GM18858 (cell line): ENCODE results near the gene TNS2.

ENCODE experiments used
- ATAC-seq: cut with Tn5 transposase; IDR thresholded peaks from one replicate; pipeline ENCODE4 v1.9.1; 2021; ENCODE audit not compliant: unreplicated experiment

TNS2 gene

GRCh38 chr12:53056296-53056695 is 6.4 kb downstream of the TNS2 start:
- no peak for ATAC-seq

GRCh38 chr12:53056901-53057300 is 7.0 kb downstream of the TNS2 start:
- no peak for ATAC-seq

DNA sequence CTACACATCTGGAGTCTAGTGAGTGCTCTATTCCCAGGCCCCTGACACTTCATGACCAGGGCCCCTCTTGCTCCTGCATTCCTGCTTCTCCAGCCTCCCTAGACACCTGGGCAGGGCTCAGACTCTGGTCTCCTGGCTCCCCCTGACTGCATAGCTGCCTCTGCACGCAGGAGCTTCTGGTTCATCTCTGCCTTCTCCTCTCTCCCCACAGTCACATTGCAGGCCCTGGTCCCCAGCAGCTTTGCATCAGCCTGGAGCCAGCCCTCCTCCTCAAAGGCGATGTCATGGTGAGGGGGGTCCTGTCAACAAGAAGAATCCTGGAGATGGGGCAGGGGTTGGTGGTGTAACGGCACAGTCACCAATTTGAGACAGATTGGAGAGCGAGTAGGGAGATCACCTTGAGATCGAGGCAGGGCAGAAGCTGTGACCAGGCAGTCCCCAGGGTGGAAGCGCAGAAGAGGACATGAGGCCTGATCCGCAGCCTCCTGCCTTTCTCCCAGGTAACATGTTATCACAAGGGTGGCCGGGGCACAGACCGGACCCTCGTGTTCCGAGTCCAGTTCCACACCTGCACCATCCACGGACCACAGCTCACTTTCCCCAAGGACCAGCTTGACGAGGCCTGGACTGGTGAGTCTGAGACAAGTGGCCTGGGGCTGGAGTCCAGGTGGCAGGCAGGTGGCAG is 8.1 kb downstream of the TNS2 start:
- no peak for ATAC-seq

- ATAC-seq, result no peak
Observed at GRCh38 chr12:53058674-53059433, 9.0 kb downstream of the TNS2 start.

- ATAC-seq, result no peak
Observed at GRCh38 chr12:53059434-53060063, 9.7 kb downstream of the TNS2 start.

DNA sequence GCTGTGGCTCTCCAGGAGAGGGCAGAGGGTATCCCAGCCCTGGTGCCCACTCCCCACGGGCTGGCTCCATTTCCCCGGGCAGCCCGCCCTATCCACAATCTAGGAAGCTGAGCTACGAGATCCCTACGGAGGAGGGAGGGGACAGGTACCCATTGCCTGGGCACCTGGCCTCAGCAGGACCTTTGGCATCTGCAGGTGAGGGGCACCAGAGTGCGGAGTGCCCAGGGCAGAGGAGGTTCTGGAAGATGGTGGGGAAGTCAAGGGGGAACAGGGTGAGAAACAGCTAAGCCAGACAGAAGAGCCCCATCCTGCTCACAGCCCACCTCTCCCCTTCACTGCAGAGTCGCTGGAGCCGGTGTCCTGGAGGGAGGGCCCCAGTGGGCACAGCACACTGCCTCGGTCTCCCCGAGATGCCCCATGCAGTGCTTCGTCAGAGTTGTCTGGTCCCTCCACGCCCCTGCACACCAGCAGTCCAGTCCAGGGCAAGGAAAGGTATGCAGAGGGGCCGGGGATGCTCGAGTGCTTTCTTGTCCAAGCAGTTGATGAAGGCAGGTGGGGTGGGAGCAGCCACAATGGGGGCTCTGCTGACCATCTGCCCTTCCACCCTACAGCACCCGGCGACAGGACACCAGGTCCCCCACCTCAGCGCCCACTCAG is 10.3 kb downstream of the TNS2 start:
- no peak for ATAC-seq

- no peak for ATAC-seq
Observed at GRCh38 chr12:53060721-53061276, 10.9 kb downstream of the TNS2 start.

DNA sequence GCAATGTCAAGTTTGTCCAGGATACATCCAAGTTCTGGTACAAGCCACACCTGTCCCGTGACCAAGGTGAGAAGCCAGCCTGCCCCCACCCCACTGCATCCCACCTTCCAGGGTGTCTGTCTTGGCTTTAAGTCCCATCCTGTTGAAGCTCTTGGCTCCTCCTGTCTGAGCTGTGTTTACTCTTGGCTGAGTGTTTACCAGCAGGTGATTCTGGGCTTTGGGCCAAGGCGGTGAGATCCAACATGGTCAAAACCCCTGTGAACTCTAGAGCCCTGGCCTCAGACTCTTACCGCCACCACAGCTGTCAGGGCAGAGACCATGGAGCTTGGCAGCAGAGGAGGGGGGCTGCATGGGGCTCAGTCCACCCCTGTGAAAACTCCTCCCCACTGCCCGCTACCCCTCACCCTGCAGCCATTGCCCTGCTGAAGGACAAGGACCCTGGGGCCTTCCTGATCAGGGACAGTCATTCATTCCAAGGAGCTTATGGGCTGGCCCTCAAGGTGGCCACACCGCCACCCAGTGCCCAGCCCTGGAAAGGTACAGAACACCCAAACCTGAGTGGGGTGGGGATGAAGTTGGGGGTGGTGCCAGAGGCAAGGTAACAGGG is 11.6 kb downstream of the TNS2 start:
- ATAC-seq, result no peak

DNA sequence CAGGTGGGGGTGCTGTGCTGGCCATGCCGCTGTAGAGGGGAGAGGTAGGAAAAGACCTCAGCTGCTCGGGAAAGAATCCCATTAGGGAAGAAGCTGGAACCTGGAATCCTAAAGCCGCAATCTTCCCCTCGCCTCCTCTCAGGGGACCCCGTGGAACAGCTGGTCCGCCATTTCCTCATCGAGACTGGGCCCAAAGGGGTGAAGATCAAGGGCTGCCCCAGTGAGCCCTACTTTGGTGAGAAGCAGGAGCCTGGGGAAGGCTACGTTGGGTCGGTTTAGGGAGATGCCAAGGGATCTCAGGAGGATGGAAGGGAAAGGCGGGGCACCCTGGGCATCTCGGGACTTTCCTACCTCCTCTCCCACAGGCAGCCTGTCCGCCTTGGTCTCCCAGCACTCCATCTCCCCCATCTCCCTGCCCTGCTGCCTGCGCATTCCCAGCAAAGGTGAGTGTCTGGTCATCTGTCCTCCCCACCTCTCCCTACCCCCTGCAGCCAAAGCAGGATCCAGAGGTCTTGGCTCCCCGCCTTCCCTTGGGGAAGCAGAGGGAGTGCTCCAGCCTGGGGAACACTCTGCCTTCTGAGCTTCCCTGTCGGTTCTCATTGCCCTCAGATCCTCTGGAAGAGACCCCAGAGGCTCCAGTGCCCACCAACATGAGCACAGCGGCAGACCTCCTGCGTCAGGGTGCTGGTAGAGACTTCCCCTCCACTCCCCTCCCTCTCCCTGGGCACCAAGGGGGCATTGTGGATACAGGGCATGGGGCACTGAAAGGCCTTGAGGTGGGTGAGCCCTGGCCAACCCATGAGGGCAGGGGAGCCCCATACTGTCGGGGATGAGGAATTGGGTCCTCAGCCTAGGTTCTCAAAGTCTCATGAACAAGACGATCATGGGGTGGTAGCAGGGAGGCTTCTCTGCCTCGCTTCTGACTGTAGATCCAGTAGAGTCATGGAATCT is 12.4 kb downstream of the TNS2 start:
- ATAC-seq, result no peak

DNA sequence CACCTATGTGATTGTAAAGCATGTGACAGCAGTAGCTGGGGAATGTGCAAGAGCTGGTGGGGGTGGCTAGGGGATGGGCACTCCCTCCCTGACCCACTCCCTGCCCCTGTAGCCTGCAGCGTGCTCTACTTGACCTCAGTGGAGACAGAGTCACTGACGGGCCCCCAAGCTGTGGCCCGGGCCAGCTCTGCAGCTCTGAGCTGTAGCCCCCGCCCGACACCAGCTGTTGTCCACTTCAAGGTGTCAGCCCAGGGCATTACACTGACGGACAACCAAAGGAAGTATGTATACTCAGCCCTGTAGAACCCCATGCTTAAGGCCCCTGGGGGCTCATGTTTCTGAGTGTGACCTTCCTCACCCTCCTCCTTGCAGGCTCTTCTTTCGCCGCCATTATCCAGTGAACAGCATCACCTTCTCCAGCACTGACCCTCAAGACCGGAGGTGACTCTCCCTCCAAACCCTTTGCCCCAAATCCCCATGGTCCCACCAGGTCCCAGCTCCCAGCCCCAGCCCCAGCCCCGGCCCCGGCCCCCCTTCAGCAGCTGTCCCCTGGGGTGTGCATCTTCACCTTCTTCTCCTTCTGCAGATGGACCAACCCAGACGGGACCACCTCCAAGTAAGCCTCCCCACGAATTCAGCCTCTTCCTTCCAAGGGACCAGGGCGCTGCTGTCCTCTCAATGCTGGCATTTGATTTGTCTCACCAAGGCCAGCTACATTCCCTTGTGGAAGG is 13.3 kb downstream of the TNS2 start:
- ATAC-seq, result no peak

GRCh38 chr12:53063708-53064612 is 14.1 kb downstream of the TNS2 start:
- no peak for ATAC-seq

DNA sequence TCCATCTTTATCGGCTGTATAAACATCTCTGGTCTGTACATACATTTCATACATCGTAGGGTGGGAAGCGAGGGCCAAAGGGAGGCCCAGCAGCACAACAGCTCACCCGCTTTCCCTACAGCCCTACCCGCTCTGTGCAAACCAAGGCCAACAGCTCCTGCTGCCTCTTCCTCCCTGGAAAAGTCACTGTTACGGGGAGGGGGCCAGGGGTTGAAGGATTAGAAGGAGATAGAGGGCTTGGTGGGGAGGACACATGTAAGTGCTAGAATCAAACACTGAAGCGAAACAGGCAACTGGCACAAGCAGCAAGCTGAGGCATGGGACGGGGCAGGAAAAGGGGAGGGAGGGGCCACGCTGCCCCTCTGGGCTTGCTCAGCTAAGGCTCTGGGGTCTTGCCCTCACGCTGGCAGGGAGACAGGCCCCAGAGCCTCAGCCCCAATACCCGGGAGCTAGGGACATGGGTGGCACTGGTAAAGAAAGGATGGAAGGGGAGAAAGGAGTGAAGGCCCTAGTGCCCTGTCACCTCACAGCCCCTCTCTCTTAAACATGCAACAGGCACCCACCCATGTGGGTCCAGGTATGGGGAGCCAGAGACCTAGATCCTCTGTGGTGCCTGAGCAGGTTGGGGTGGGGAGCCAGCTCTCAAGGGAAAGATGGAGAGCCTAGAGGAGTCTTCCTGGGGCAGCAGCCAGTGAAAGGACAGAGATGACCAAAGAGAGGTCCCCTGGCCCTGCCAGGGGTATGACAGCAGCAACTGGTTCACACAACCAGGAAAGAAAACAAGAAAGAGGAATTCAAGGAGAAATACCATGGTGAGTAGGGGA is 15.0 kb downstream of the TNS2 start:
- ATAC-seq, result no peak

GRCh38 chr12:53065470-53065869 is 15.6 kb downstream of the TNS2 start:
- no peak for ATAC-seq

DNA sequence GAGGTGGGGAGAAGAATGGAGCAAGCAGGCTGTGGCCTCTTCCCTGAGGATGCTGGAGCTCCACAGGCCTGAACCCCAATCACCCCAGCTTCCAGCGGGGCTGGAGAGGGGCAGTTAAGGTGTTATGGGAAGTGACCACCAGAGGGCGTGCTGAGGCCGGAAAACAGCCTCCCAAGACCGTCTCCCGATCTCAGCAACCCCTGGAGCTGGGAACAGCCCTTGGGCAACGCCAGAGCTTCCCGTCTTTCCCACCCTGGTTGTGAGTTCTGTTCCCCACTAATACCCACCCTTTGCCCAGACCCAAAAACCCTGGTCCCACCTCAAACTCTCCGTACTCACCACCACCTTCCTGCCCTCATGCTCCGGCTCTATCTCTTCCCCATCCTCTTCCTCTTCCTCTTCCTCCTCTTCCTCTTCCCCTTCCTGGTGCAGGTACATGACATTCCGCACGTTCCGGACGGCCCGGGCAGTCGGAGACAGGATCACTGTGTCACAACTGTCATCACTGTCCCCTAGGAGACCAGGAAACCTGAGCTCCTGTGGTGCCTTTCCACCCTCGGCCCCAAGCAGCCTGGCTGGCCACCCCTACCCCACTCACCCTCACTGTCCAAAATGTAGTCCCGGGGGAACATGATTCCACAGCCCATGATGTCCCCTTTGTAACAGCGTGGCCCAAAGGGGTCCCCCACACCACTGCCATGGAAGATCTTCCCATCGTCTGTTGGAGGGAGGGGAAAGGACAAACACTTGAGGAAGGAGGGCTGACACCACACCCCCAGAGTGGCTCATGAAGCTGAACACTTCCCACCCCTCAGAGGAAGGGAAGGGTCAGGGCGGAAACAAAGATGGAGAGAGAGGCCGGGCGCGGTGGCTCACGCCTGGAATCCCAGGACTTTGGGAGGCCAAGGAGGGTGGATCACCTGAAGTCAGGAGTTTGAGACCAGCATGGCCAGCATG is 16.4 kb downstream of the TNS2 start:
- no peak for ATAC-seq

DNA sequence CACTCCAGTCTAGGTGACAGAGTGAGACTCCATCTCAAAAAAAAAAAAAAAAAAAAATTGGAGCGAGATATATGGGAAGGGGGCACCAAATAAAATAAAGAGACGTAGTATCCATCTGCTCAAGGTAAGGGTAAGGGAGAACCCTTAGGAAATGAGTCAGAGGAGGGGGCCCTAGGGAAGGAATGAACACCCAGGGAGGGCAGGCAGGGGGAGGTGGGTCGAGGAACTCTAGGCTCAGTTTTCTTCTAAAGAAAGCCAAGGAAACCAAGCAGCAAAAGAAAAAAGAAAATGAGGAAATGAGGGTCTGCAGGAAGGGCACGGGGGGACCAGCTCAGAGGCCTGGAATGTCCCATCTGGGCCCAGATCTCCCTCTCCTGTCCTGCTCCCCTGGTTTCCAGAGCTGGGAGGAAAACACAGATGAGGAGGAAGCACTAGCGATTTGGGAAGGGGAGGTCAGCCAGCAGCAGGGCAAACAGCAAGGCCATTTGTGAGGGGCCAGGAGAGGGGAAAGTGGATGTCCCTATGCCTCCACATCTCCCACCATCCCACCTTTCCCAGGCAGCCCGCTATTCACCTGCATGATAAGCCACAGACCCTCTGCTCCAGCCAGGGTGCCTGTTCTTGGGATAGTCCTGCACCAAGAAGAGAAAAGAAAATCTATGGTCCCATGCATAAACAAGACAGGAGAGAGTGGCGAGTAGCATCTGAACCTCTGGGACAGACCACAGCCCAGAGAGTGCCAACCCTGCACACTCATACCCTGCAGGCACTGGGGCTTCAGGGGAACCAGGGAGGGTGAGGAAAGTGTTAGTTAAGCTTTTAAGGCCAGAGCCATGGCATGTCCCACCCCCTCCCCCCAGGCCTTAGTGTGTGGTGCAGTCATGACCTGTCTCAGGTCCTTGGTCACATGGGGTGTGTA is 17.5 kb downstream of the TNS2 start:
- no peak for ATAC-seq
